Small intestine (tissue), 7 donors: ENCODE measurements around the gene EHMT2. TPM values are rescaled to one million over a fixed set of nuclear protein-coding genes. Genes with fewer than 3 reads are reported as not detected.
"Not testable (repeated sequence)": the region's sequence is repeated elsewhere in the genome, so short reads cannot be mapped to it uniquely, and the experiment has no call there.

ENCODE experiments used
- DNase-seq, 2 donors: peaks; one replicate each; pipeline versions ENCODE4 v3.0.0 to v3.0.0-alpha.2; 2013
- FAIRE-seq: peaks from 2 replicates; lab custom pipeline; 2012; peaks lifted over from hg19 to GRCh38; lab: Jason Lieb, UNC
- H3K27ac ChIP-seq, 3 donors: one replicate each; pipeline ENCODE4 v1.5.1; 2013; ENCODE audit warnings: low read length in 2 of 3, mild to moderate bottlenecking in 2 of 3, control low read depth in 1 of 3, inconsistent platforms in 1 of 3, low read depth in 1 of 3, moderate library complexity in 1 of 3
- H3K27me3 ChIP-seq, 3 donors: one replicate each; pipeline ENCODE4 v1.6.1; 2013; ENCODE audit warnings: low read length in 3 of 3, inconsistent platforms in 1 of 3; ENCODE audit not compliant: control insufficient read depth in 3 of 3, insufficient read depth in 3 of 3
- H3K36me3 ChIP-seq, 3 donors: one replicate each; pipeline ENCODE4 v1.6.1; 2013; ENCODE audit warnings: low read length in 3 of 3, inconsistent platforms in 1 of 3, low read depth in 1 of 3, mild to moderate bottlenecking in 1 of 3, moderate library complexity in 1 of 3; ENCODE audit not compliant: control insufficient read depth in 3 of 3, insufficient read depth in 2 of 3
- H3K4me1 ChIP-seq, 3 donors: one replicate each; pipeline ENCODE4 v1.6.1; 2013; ENCODE audit warnings: low read length in 2 of 3, inconsistent platforms in 1 of 3, low read depth in 1 of 3, mild to moderate bottlenecking in 1 of 3, moderate library complexity in 1 of 3; ENCODE audit not compliant: control insufficient read depth in 3 of 3, insufficient read depth in 2 of 3
- H3K4me3 ChIP-seq, 3 donors: one replicate each; pipeline ENCODE4 v1.5.1; 2013; ENCODE audit warnings: low read length in 3 of 3, control low read depth in 1 of 3, inconsistent platforms in 1 of 3, low read depth in 1 of 3, mild to moderate bottlenecking in 1 of 3, moderate library complexity in 1 of 3
- H3K9me3 ChIP-seq, 2 donors: one replicate each; pipeline ENCODE4 v1.6.1; 2013; ENCODE audit warnings: low read depth in 1 of 2, low read length in 1 of 2; ENCODE audit not compliant: control insufficient read depth in 2 of 2, insufficient read depth in 1 of 2
- WGBS, 3 donors: extraction: QIAGEN DNeasy Blood & Tissue Kit; methylation state at CpG; one replicate each; pipeline ENCODE4 v1.1.7; 2013; 5-methylcytosine and 5-hydroxymethylcytosine counted together
- polyA plus RNA-seq, 4 donors: library from polyadenylated mRNA; stranded (reverse) in 3 of 4; unstranded in 1 of 4; fragments of 200-250 nt in 3 of 4; fragments of 120-200 nt in 1 of 4; gene quantifications; one replicate each; pipeline versions ENCODE4 v1.2.1 to v1.2.3, GENCODE V29; 2013
- donor health status: healthy with polysubstance abuse.
- donor health status: control.
- donor health status: control.
- donor health status: Bipolar disorder and iron deficiency.
- donor health status: healthy.

Gene EHMT2
- polyA plus RNA-seq, 4 donors: 27.8 to 50.3 (median 37.4) TPM

GRCh38 chr6:31935823-31936222 lies 38.3 kb upstream of the EHMT2 start:
- DNase-seq: peak; percentile 50 to 51
- Histone ChIP-seq H3K4me3 (no peak overlapping the region), H3K27me3 (no peaks in the 10 kb centered on the region), H3K9me3 (peaks cover 0 to 2% of the 10 kb centered on the region in 2 donors), H3K36me3 (no peaks in the 10 kb centered on the region), H3K4me1 (peaks cover 0 to 12% (median 0%) of the 10 kb centered on the region in 3 donors), H3K27ac (no peak overlapping the region)
- no peak for FAIRE-seq
- WGBS, 3 donors: 47 to 72% (median 57%) methylated on average over 9 of the region's 9 CpGs

DNA sequence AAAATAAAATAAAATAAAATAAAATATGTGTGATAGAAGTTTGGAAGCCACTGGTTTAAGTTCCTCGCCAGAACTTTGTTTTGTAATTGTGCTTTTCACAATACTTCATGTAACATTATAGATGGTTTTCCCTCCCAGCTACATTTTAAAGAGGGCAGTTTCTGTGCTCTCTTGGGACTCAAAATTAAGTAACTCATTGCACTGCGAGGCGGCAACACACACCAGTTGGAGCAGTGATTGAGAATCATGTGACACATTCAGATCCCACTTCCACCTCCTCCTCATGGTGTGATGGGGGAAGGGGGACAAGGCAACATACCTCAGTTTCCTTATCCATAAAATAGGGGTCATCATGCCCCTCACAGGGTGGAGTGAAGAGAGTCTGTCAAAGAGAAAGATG lies 37.5 kb upstream of the EHMT2 start:
- DNase-seq: no peak
- FAIRE-seq: no peak
- WGBS, 3 donors: 67 to 90% (median 90%) methylated on average over 3 of the region's 3 CpGs
- Histone ChIP-seq H3K36me3 (no peaks in the 10 kb centered on the region), H3K27me3 (no peaks in the 10 kb centered on the region), H3K27ac (no peak overlapping the region), H3K4me3 (no peak overlapping the region), H3K9me3 (peaks cover 0 to 2% of the 10 kb centered on the region in 2 donors), H3K4me1 (peaks cover 0 to 5% (median 0%) of the 10 kb centered on the region in 3 donors)

- H3K4me3 ChIP-seq: no peak overlapping the region
- no peak overlapping the region for H3K27ac ChIP-seq
- peaks cover 0 to 2% of the 10 kb centered on the region in 2 donors for H3K9me3 ChIP-seq
- no peak for DNase-seq
- no peaks in the 10 kb centered on the region for H3K36me3 ChIP-seq
- H3K4me1 ChIP-seq: peaks cover 0 to 2% (median 2%) of the 10 kb centered on the region in 3 donors
- H3K27me3 ChIP-seq: no peaks in the 10 kb centered on the region
- no peak for FAIRE-seq
- 82 to 94% (median 89%) methylated on average over 16 to 19 of the region's 19 CpGs for WGBS, 3 donors
These were observed 36.0 kb upstream of the EHMT2 start for GRCh38 chr6:31933537-31933936.

DNA sequence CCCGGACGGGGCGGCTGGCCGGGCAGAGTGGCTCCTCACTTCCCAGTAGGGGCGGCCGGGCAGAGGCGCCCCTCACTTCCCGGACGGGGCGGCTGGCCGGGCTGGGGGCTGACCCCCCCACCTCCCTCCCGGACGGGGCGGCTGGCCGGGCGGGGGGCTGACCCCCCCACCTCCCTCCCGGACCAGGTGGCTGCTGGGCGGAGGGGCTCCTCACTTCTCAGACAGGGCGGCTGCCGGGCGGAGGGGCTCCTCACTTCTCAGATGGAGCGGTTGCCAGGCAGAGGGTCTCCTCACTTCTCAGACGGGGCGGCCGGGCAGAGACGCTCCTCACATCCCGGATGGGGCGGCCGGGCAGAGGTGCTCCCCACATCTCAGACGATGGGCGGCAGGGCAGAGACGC lies 34.6 kb upstream of the EHMT2 start:
- not testable (repeated sequence) for H3K27me3 ChIP-seq, H3K9me3 ChIP-seq, FAIRE-seq, H3K36me3 ChIP-seq, DNase-seq, H3K27ac ChIP-seq, H3K4me3 ChIP-seq
- H3K4me1 ChIP-seq: peaks cover 0 to 13% (median 8%) of the 10 kb centered on the region in 3 donors
- 91 to 100% (median 91%) methylated on average over 4 to 27 of the region's 32 CpGs for WGBS, 3 donors

- H3K4me3 ChIP-seq: no peak overlapping the region
- H3K27ac ChIP-seq: no peak overlapping the region
- no peaks in the 10 kb centered on the region for H3K27me3 ChIP-seq
- H3K9me3 ChIP-seq: peaks cover 0 to 4% of the 10 kb centered on the region in 2 donors
- DNase-seq: no peak
- WGBS, 3 donors: 90 to 97% (median 97%) methylated on average over 1 of the region's 1 CpG
- no peak for FAIRE-seq
- no peaks in the 10 kb centered on the region for H3K36me3 ChIP-seq
- H3K4me1 ChIP-seq: peaks cover 0 to 13% (median 8%) of the 10 kb centered on the region in 3 donors
These were observed 33.5 kb upstream of the EHMT2 start for GRCh38 chr6:31930962-31931361.

DNA sequence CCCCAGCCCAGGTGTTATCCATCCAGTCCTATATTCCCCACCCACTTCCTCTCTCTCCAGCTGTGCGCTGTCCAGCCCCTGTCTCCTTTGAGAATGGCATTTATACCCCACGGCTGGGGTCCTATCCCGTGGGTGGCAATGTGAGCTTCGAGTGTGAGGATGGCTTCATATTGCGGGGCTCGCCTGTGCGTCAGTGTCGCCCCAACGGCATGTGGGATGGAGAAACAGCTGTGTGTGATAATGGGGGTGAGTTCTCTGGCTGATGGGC lies 31.1 kb upstream of the EHMT2 start:
- FAIRE-seq (no peak), DNase-seq (no peak)
- peaks cover 0 to 16% (median 8%) of the 10 kb centered on the region in 3 donors for H3K4me1 ChIP-seq
- H3K9me3 ChIP-seq: peaks cover 0 to 6% of the 10 kb centered on the region in 2 donors
- no peak overlapping the region for H3K4me3 ChIP-seq
- no peaks in the 10 kb centered on the region for H3K27me3 ChIP-seq
- H3K27ac ChIP-seq: no peak overlapping the region
- WGBS, 3 donors: 81 to 93% (median 87%) methylated on average over 9 of the region's 9 CpGs
- H3K36me3 ChIP-seq: no peaks in the 10 kb centered on the region

DNA sequence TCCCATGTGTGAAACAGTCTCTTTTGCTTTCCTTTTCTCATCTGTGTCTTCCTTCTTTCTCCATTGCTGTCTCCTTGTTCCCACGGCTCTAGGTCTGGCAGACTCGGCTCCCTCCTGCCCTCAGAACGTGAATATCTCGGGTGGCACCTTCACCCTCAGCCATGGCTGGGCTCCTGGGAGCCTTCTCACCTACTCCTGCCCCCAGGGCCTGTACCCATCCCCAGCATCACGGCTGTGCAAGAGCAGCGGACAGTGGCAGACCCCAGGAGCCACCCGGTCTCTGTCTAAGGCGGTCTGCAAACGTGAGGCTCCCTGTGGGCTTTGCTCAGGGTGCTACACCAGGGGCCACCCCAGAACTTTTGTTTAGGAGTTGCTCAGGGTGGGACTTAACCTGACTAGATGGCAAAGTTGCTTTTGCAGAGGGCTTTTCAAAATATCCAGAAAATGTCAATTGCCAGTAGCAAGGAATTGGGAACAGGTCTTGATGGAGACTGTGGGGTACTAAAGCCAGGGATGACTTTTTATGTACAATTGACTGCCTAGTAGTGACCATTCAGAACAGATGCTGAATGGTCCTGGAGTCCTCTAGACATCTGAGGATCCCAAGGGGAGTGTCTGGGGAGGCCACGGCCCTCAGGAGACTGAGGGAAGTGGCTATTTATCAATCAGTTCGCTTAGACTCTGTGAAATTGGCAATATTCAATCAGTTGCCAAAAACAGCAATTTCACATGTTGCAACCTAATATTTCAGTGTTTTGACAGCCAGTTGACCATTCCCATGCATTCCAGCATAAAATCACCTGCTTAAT lies 30.6 kb upstream of the EHMT2 start:
- Histone ChIP-seq H3K4me1 (peaks cover 0 to 16% (median 8%) of the 10 kb centered on the region in 3 donors), H3K27ac (peak overlapping the region; percentile 19 to 69 (median 27)), H3K4me3 (peak overlapping the region in 2 of 3 donors; percentile 21 to 22), H3K27me3 (no peaks in the 10 kb centered on the region), H3K9me3 (peaks cover 0 to 4% of the 10 kb centered on the region in 2 donors), H3K36me3 (no peaks in the 10 kb centered on the region)
- WGBS, 3 donors: 45 to 61% (median 58%) methylated on average over 11 of the region's 11 CpGs
- FAIRE-seq: no peak
- no peak for DNase-seq

GRCh38 chr6:31927242-31927862 lies 29.9 kb upstream of the EHMT2 start, which contains the start of gene C2:
TSS of gene C2 (plus strand) at chr6:31927717. CDS start at chr6:31927753, 36 bp downstream.
- FAIRE-seq: no peak

More at GRCh38 chr6:31927242-31927862, 29.9 kb upstream of the EHMT2 start, which contains the start of gene C2:
- H3K9me3 ChIP-seq: peaks cover 0 to 3% of the 10 kb centered on the region in 2 donors
- H3K27me3 ChIP-seq: no peaks in the 10 kb centered on the region
- H3K27ac ChIP-seq: peak within 1 kb of the TSS; percentile 19 to 69 (median 27)
- DNase-seq: peak; percentile 40 to 45
- no peaks in the 10 kb centered on the region for H3K36me3 ChIP-seq
- peak within 1 kb of the TSS in 2 of 3 donors; percentile 21 to 22 for H3K4me3 ChIP-seq
- 35 to 50% (median 48%) methylated on average over 11 of the region's 11 CpGs for WGBS, 3 donors
- peaks cover 0 to 16% (median 8%) of the 10 kb centered on the region in 3 donors for H3K4me1 ChIP-seq
